Large intestine (tissue), 3 donors: ENCODE measurements around the gene METTL15. TPM values are rescaled to one million over a fixed set of nuclear protein-coding genes. Genes with fewer than 3 reads are reported as not detected.
"Not testable (repeated sequence)": the region's sequence is repeated elsewhere in the genome, so short reads cannot be mapped to it uniquely, and the experiment has no call there.

ENCODE experiments used
- DNase-seq, 2 donors: peaks; one replicate each; pipeline versions ENCODE4 v3.0.0 to v3.0.0-alpha.2; 2013
- H3K27ac ChIP-seq: one replicate; pipeline ENCODE4 v1.5.1; 2013; ENCODE audit warnings: low read length
- H3K27me3 ChIP-seq: 2 replicates; pipeline ENCODE4 v1.6.1; 2013; ENCODE audit warnings: low read length; ENCODE audit not compliant: control insufficient read depth, insufficient read depth
- H3K36me3 ChIP-seq: 2 replicates; pipeline ENCODE4 v1.6.1; 2013; ENCODE audit warnings: low read length; ENCODE audit not compliant: control insufficient read depth, insufficient read depth
- H3K4me1 ChIP-seq: one replicate; pipeline ENCODE4 v1.6.1; 2013; ENCODE audit warnings: low read length; ENCODE audit not compliant: control insufficient read depth, insufficient read depth
- H3K4me3 ChIP-seq: one replicate; pipeline ENCODE4 v1.5.1; 2013; ENCODE audit warnings: low read length
- H3K9me3 ChIP-seq: one replicate; pipeline ENCODE4 v1.6.1; 2013; ENCODE audit warnings: mild to moderate bottlenecking, low read depth, low read length, moderate library complexity; ENCODE audit not compliant: control insufficient read depth
- WGBS: methylation state at CpG from one replicate; pipeline ENCODE4 v1.1.5; 2013; ENCODE audit warnings: low lambda C conversion rate; ENCODE audit not compliant: insufficient coverage; 5-methylcytosine and 5-hydroxymethylcytosine counted together
- polyA plus RNA-seq: library from polyadenylated mRNA; unstranded; fragments of 120-200 nt; gene quantifications from one replicate; pipeline ENCODE4 v1.2.1, GENCODE V29; 2013

Gene METTL15
- polyA plus RNA-seq, 1 donor = 16.1 TPM

DNA sequence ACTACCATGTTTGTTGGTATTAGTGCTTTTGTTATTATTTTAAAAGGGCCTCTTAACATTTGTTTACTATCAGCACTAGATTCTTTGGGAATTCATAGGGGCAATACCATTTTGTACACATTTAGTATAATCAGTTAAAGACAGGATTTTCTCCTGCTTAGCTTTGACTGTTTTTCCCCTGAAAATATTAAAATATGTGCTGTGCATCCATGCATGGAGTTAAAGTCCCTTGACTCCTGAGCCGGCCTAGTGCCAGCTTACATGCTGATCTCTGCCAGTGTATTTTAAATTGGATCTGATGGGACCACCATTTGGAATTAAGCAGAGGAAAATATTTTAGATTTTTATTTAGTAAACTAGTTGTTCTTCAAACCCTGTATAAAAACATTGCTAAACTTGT, 161.4 kb downstream of the METTL15 start:
- Histone ChIP-seq H3K4me3 (no peak overlapping the region), H3K27me3 (no peaks in the 10 kb centered on the region), H3K27ac (no peak overlapping the region), H3K9me3 (no peaks in the 10 kb centered on the region), H3K36me3 (no peaks in the 10 kb centered on the region), H3K4me1 (no peaks in the 10 kb centered on the region)
- WGBS = 100% methylated on average over 1 of the region's 1 CpG
- no peak for DNase-seq

DNA sequence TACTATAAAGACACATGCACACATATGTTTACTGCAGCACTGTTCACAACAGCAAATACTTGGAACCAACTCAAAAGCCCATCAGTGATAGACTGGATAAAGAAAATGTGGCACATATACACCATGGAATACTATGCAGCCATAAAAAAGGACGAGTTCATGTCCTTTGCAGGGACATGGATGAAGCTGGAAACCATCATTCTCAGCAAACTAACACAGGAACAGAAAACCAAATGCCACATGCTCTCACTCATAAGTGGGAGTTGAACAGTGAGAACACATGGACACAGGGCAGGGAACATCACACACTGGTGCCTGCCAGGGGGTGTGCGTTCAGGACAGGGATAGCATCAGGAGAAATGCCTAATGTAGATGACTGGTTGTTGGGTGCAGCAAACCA, 164.1 kb downstream of the METTL15 start:
- not testable (repeated sequence) for H3K4me3 ChIP-seq, H3K36me3 ChIP-seq, H3K9me3 ChIP-seq, H3K27ac ChIP-seq, H3K27me3 ChIP-seq, H3K4me1 ChIP-seq, DNase-seq
- WGBS = no CpG with 5 or more reads among the region's 2 CpGs

DNA sequence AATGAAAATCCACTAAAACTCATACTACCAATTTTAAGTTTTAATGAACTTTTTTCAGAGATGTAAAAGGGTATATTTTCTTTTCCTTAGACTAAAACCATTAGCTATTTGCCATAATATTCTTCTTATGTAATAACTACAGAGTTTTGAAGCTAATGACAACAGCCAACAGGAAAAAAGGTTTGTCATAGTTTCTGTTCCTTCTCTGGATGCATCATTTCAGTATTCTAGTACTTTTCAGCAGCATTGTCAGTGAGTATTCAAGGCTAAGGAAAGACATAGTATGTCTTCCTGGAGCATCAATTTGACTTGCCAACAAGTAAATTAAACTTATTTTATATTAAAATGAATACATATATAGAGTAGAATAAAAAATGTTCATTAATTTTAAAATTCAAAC, 166.0 kb downstream of the METTL15 start:
- H3K36me3 ChIP-seq = no peaks in the 10 kb centered on the region
- no peak overlapping the region for H3K27ac ChIP-seq
- no peaks in the 10 kb centered on the region for H3K9me3 ChIP-seq
- no peak overlapping the region for H3K4me3 ChIP-seq
- no peaks in the 10 kb centered on the region for H3K4me1 ChIP-seq
- DNase-seq = no peak
- H3K27me3 ChIP-seq = no peaks in the 10 kb centered on the region

DNA sequence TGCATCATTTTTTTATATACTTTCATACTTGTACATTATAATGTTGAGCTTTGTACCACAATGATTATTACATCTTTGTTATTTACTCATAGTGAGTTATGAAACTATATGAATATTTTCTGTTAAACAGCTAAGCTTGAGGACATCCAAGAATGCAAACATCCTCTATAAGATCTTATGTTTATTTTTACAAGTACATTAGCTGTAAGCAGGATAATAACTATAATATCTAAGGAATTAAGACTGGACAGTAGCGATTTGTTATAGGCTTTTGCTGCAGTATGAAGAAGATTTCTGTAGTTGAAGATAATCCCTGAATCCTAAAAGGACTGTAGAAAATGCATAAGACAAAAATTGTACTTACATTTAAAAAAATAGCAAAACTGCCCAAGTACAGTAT, 176.0 kb downstream of the METTL15 start:
- no peak overlapping the region for H3K4me3 ChIP-seq
- no CpG with 5 or more reads among the region's 1 CpG for WGBS
- H3K9me3 ChIP-seq = no peaks in the 10 kb centered on the region
- H3K36me3 ChIP-seq = no peaks in the 10 kb centered on the region
- DNase-seq = no peak
- no peak overlapping the region for H3K27ac ChIP-seq
- no peaks in the 10 kb centered on the region for H3K4me1 ChIP-seq
- H3K27me3 ChIP-seq = no peaks in the 10 kb centered on the region

DNA sequence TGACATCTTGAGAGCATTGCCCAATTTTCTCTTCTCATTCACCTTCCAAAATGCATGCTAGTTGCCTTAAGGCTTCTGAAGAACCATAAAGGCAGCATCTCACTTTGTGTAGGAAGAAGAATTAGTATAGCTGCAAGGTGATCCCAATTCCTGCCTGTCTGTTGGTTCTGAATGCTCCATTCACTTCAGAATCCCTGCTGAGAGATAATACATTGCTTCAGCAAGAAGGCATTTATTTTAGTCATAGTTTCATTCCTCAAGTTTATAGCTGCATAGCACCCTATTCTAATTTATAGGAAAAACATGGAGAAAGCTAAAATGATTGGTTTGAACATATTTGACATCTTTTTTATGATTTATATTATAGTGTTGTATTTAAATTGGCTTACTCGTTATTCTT, 181.3 kb downstream of the METTL15 start:
- no peaks in the 10 kb centered on the region for H3K27me3 ChIP-seq
- no peaks in the 10 kb centered on the region for H3K4me1 ChIP-seq
- no peak for DNase-seq
- no peaks in the 10 kb centered on the region for H3K9me3 ChIP-seq
- H3K4me3 ChIP-seq = no peak overlapping the region
- H3K27ac ChIP-seq = no peak overlapping the region
- WGBS = 100% methylated on average over 1 of the region's 1 CpG
- H3K36me3 ChIP-seq = peaks cover 5% of the 10 kb centered on the region

DNA sequence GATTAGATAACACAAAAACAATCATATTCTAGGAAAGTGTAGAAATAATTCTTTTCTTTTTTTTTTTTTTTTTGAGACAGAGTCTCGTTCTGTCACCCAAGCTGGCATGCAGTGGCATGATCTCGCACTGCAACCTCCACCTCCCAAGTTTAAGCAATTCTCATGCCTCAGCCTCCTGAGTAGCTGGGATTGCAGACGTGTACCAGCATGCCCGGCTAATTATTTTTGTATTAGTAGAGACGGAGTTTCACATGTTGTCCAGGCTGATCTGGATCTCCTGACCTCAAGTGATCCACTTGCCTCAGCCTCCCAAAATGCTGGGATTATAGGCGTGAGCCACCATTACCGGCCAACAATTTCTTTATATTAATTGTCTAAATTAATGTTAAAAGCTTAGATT, 182.8 kb downstream of the METTL15 start:
- not testable (repeated sequence) for H3K9me3 ChIP-seq, H3K27me3 ChIP-seq, H3K36me3 ChIP-seq, DNase-seq, H3K4me3 ChIP-seq, H3K4me1 ChIP-seq, H3K27ac ChIP-seq
- no CpG with 5 or more reads among the region's 7 CpGs for WGBS

DNA sequence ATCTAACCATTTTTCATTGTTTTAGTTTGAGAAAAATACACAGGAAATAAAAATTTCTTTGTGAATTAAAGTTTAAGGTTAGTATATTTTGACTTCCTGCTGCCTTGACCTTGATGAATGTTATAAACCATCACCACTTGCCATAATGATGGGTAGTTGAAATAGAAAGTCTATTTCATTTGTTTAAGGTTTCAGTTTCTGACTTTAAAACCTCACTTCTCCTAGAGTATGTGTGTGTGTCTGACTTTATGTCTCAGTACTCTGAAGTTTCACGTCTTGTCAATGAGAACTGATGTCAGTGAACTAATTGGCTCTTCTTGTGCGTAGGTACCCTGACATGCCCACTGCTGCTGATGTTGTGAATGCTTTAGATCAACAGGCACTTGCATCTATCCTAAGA, 188.2 kb downstream of the METTL15 start:
- Histone ChIP-seq H3K4me1 (no peaks in the 10 kb centered on the region), H3K9me3 (no peaks in the 10 kb centered on the region), H3K36me3 (peaks cover 8% of the 10 kb centered on the region), H3K27me3 (no peaks in the 10 kb centered on the region), H3K27ac (no peak overlapping the region), H3K4me3 (no peak overlapping the region)
- no peak for DNase-seq
- WGBS = no CpG with 5 or more reads among the region's 2 CpGs

DNA sequence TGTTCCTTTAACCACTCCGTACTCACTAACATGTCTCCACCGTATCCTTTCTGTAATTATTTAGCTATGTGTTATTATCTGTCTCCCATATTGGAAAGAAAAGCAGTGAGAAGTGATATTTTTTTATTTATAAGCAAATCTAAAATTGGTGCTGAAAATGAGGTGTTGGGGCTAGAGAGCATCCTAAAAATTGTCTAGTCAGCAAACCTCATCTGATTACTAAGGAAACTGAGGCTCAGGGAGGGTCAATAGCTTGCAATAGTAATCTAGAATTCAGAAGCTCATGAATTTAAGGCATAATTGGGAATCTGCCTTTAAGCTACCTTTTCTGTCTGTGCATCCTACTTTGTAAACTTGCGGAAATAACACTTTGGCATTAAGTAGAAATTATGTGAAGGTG, 190.0 kb downstream of the METTL15 start:
- Histone ChIP-seq H3K36me3 (peaks cover 10% of the 10 kb centered on the region), H3K27me3 (no peaks in the 10 kb centered on the region), H3K9me3 (no peaks in the 10 kb centered on the region), H3K4me3 (no peak overlapping the region), H3K27ac (no peak overlapping the region), H3K4me1 (no peaks in the 10 kb centered on the region)
- 100% methylated on average over 3 of the region's 3 CpGs for WGBS
- DNase-seq = no peak

DNA sequence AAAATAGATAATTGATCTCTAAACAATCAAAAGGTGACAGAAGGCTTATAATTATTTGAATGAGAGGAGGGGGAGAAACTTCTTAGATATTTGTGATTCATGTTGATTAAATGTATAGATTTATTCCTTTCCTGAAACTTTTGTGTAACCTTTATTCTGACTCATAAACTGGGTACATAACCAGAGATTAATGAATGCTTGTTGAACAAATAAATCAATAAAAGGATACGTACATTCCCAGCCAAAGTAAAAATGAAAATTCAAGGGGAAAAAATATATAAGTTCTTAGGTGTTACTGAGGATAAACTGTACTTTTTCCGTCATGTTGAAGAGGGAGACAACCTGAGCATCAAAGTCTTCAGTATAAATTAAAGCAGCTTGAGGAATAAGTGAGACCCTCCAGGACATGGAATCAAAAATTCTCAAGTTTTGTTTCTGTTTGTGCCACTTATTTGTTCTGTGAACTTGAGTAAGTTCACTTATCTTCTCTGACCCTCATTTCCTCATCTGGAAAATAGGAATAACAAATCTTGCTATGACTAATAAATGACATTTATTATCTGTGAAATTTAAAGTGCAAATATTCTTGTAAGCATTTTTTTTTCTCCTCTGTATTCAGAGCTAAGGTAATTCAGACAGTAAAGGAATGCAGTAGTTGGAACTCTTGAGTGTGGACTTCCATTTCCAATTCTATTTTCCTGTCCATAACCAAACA, 195.4 kb downstream of the METTL15 start:
- Histone ChIP-seq H3K9me3 (no peaks in the 10 kb centered on the region), H3K4me1 (no peaks in the 10 kb centered on the region), H3K27ac (no peak overlapping the region), H3K36me3 (peaks cover 2% of the 10 kb centered on the region), H3K4me3 (no peak overlapping the region), H3K27me3 (no peaks in the 10 kb centered on the region)
- WGBS = 94% methylated on average over 2 of the region's 2 CpGs
- no peak for DNase-seq

DNA sequence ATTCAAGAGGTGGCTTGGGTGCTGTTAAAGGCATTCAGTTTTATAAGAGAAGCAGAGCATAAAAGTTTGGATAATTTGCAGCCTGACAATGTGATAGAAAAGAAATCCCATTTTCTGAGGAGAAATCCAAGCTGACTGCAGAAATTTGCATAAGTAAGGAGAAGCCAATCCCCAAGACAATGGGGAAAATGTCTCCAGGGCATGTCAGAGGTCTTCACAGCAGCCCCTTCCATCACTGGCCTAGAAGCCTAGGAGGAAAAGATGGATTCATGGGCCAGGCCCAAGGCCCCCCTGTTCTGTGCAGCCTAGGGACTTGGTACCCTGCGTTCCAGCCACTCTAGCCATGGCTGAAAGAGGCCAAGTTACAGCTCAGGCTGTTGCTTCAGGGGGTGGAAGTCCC, 207.3 kb downstream of the METTL15 start:
- Histone ChIP-seq H3K27me3 (no peaks in the 10 kb centered on the region), H3K9me3 (no peaks in the 10 kb centered on the region), H3K27ac (no peak overlapping the region), H3K4me3 (no peak overlapping the region), H3K36me3 (no peaks in the 10 kb centered on the region), H3K4me1 (no peaks in the 10 kb centered on the region)
- WGBS = no CpG with 5 or more reads among the region's 1 CpG
- DNase-seq = no peak

DNA sequence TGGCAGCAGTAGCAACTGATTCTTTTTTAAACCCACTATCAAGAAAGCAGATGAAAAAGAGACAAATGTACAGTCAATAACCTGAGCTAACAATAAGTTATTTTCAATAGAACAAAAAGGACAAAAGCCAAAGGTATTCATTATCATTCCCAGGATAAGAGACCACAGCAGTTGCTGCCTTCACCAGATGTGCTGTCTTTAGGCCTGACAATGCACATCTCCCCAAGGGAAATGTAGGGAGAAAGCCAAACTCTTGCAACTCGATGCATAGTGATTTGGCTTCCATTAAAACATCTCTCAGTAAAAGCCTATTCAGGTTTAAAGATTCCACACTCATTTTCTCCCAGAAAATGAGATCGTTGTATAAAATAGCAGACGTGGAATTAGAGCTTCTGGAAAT, 210.7 kb downstream of the METTL15 start:
- Histone ChIP-seq H3K27me3 (no peaks in the 10 kb centered on the region), H3K4me1 (no peaks in the 10 kb centered on the region), H3K27ac (no peak overlapping the region), H3K36me3 (no peaks in the 10 kb centered on the region), H3K9me3 (no peaks in the 10 kb centered on the region), H3K4me3 (no peak overlapping the region)
- DNase-seq = no peak
- WGBS = 88% methylated on average over 2 of the region's 3 CpGs
